LoVo (cell line): Measurements from ENCODE around the gene METRNL.
"Not testable (repeated sequence)": the region's sequence is repeated elsewhere in the genome, so short reads cannot be mapped to it uniquely, and the experiment has no call there.

Source experiments
- DNase-seq: peaks from one replicate; pipeline ENCODE4 v3.0.0-alpha.2; 2016; ENCODE audit warnings: low spot score

Gene METRNL

GRCh38 chr17:83122834-83123233 is 43.4 kb downstream of the METRNL start:
- no peak for DNase-seq

GRCh38 chr17:83123896-83124801 is 44.7 kb downstream of the METRNL start:
- no peak for DNase-seq

- no peak for DNase-seq
Measured at GRCh38 chr17:83124871-83125514, 45.6 kb downstream of the METRNL start.

- DNase-seq: no peak
Measured at GRCh38 chr17:83125515-83126274, 46.3 kb downstream of the METRNL start.

- no peak for DNase-seq
Measured at GRCh38 chr17:83126275-83126811, 46.9 kb downstream of the METRNL start.

GRCh38 chr17:83127431-83128160 is 48.2 kb downstream of the METRNL start:
- no peak for DNase-seq

- DNase-seq: no peak
Measured at GRCh38 chr17:83128306-83129240, 49.2 kb downstream of the METRNL start.

GRCh38 chr17:83129676-83130075 is 50.3 kb downstream of the METRNL start:
- no peak for DNase-seq

GRCh38 chr17:83131401-83132011 is 52.1 kb downstream of the METRNL start:
- DNase-seq: no peak

- DNase-seq: no peak
Measured at GRCh38 chr17:83132251-83133081, 53.1 kb downstream of the METRNL start.

- no peak for DNase-seq
Measured at GRCh38 chr17:83133302-83134121, 54.1 kb downstream of the METRNL start.

GRCh38 chr17:83134456-83134855 is 55.0 kb downstream of the METRNL start:
- not testable (repeated sequence) for DNase-seq

GRCh38 chr17:83135692-83136091 is 56.3 kb downstream of the METRNL start:
- no peak for DNase-seq

GRCh38 chr17:83136156-83136555 is 56.7 kb downstream of the METRNL start:
- no peak for DNase-seq

- no peak for DNase-seq
Measured at GRCh38 chr17:83136931-83137330, 57.5 kb downstream of the METRNL start.

GRCh38 chr17:83137523-83137922 is 58.1 kb downstream of the METRNL start:
- no peak for DNase-seq

GRCh38 chr17:83138820-83139219 is 59.4 kb downstream of the METRNL start:
- no peak for DNase-seq

- DNase-seq: not testable (repeated sequence)
Measured at GRCh38 chr17:83139541-83140248, 60.3 kb downstream of the METRNL start.
